ENCODE measurements around the gene PANX2. TPM values are rescaled to one million over a fixed set of nuclear protein-coding genes. Genes with fewer than 3 reads are reported as not detected.

Gene PANX2
- total RNA-seq, 1 donor from 2014 or later, result 2.0 TPM

GRCh38 chr22:50208430-50208938 lies 38.0 kb downstream of the PANX2 start:
- no peak for DNase-seq (ENCODE audit: low spot score in 2 of 2)
- no peak for FAIRE-seq

- no peak for FAIRE-seq
- no peak for DNase-seq (ENCODE audit: low spot score in 2 of 2)
Measured at GRCh38 chr22:50208939-50209892, 38.7 kb downstream of the PANX2 start.

GRCh38 chr22:50209893-50210292 lies 39.4 kb downstream of the PANX2 start:
- DNase-seq (ENCODE audit: low spot score in 2 of 2) (peak; percentile 75 to 85), FAIRE-seq (no peak)

GRCh38 chr22:50210378-50211139 lies 40.0 kb downstream of the PANX2 start:
- DNase-seq (ENCODE audit: low spot score in 2 of 2) (no peak), FAIRE-seq (no peak)

- DNase-seq (ENCODE audit: low spot score in 2 of 2) (no peak), FAIRE-seq (no peak)
Measured at GRCh38 chr22:50211147-50211546, 40.6 kb downstream of the PANX2 start.

GRCh38 chr22:50213263-50213662 lies 42.7 kb downstream of the PANX2 start:
- no peak for DNase-seq (ENCODE audit: low spot score in 2 of 2)
- no peak for FAIRE-seq

- DNase-seq (ENCODE audit: low spot score in 2 of 2) (no peak), FAIRE-seq (no peak)
Measured at GRCh38 chr22:50215297-50216054, 44.9 kb downstream of the PANX2 start.

- FAIRE-seq, result no peak
Measured at GRCh38 chr22:50216055-50216683, 45.6 kb downstream of the PANX2 start.

GRCh38 chr22:50216684-50217520 lies 46.4 kb downstream of the PANX2 start:
- no peak for FAIRE-seq
- DNase-seq (ENCODE audit: low spot score in 2 of 2), result no peak

More at GRCh38 chr22:50216055-50216683, 45.6 kb downstream of the PANX2 start:
- DNase-seq (ENCODE audit: low spot score in 2 of 2), result no peak

GRCh38 chr22:50217543-50218152 lies 47.1 kb downstream of the PANX2 start:
- FAIRE-seq (no peak), DNase-seq (ENCODE audit: low spot score in 2 of 2) (no peak)

- FAIRE-seq, result no peak
- DNase-seq (ENCODE audit: low spot score in 2 of 2), result no peak
Measured at GRCh38 chr22:50218153-50218995, 47.8 kb downstream of the PANX2 start.

- DNase-seq (ENCODE audit: low spot score in 2 of 2), result peak; percentile 72 to 89
- FAIRE-seq, result no peak
Measured at GRCh38 chr22:50218996-50219727, 48.6 kb downstream of the PANX2 start.

- DNase-seq (ENCODE audit: low spot score in 2 of 2), result no peak
- no peak for FAIRE-seq
Measured at GRCh38 chr22:50219800-50220602, 49.5 kb downstream of the PANX2 start.

- FAIRE-seq, result no peak
- DNase-seq (ENCODE audit: low spot score in 2 of 2), result no peak
Measured at GRCh38 chr22:50220603-50221409, 50.3 kb downstream of the PANX2 start.
